NCI-H187 treated with DMSO at 0.1 percent for 48 hours (cell line): ENCODE results near the gene SPATA32.
"Not testable (repeated sequence)": the region's sequence is repeated elsewhere in the genome, so short reads cannot be mapped to it uniquely, and the experiment has no call there.

Source experiments
- DNase-seq: peaks from one replicate; lab custom pipeline; 2025; lab: John Stamatoyannopoulos, UW

Gene SPATA32

GRCh38 chr17:45271603-45272002 lies 9.7 kb upstream of the SPATA32 start:
- no peak for DNase-seq

- no peak for DNase-seq
Observed at GRCh38 chr17:45270828-45271418, 9.0 kb upstream of the SPATA32 start.

GRCh38 chr17:45269912-45270311 lies 8.0 kb upstream of the SPATA32 start:
- DNase-seq = no peak

GRCh38 chr17:45267436-45268055 lies 5.7 kb upstream of the SPATA32 start:
- no peak for DNase-seq

GRCh38 chr17:45266372-45266926 lies 4.6 kb upstream of the SPATA32 start:
- DNase-seq = no peak

GRCh38 chr17:45265821-45266220 lies 3.9 kb upstream of the SPATA32 start:
- DNase-seq = no peak

- no peak for DNase-seq
Observed at GRCh38 chr17:45264988-45265387, 3.1 kb upstream of the SPATA32 start.

GRCh38 chr17:45264430-45264829 lies 2.5 kb upstream of the SPATA32 start:
- no peak for DNase-seq

- DNase-seq = no peak
Observed at GRCh38 chr17:45263477-45263860, 1.6 kb upstream of the SPATA32 start.

GRCh38 chr17:45262516-45263476 lies 902 bp upstream of the SPATA32 start:
- DNase-seq = no peak

- DNase-seq = no peak
Observed at GRCh38 chr17:45260204-45260783, 1.6 kb downstream of the SPATA32 start.

- no peak for DNase-seq
Observed at GRCh38 chr17:45258981-45259380, 2.9 kb downstream of the SPATA32 start.

GRCh38 chr17:45257115-45257514 lies 4.8 kb downstream of the SPATA32 start:
- DNase-seq = no peak

- no peak for DNase-seq
Observed at GRCh38 chr17:45256114-45256966, 5.6 kb downstream of the SPATA32 start.

- no peak for DNase-seq
Observed at GRCh38 chr17:45255358-45255757, 6.5 kb downstream of the SPATA32 start.

- no peak for DNase-seq
Observed at GRCh38 chr17:45253879-45254278, 8.0 kb downstream of the SPATA32 start.

- not testable (repeated sequence) for DNase-seq
Observed at GRCh38 chr17:45253237-45253636, 8.7 kb downstream of the SPATA32 start.

GRCh38 chr17:45251931-45252330 lies 10.0 kb downstream of the SPATA32 start:
- no peak for DNase-seq

- no peak for DNase-seq
Observed at GRCh38 chr17:45248132-45248957, 13.5 kb downstream of the SPATA32 start.

- peak; percentile 92 for DNase-seq
Observed at GRCh38 chr17:45247429-45248131, 14.3 kb downstream of the SPATA32 start.
